AML-193 (cell line): Measurements from ENCODE around the gene CYLC2.

Experiments used
- DNase-seq, 2 experiments: peaks; one replicate each; lab custom pipeline; 2025; lab: John Stamatoyannopoulos, UW

Gene CYLC2

GRCh38 chr9:102995033-102995432 is at the start of gene CYLC2:
TSS of gene CYLC2 (plus strand) at chr9:102995333. CDS start at chr9:102995381, 48 bp downstream.
- no peak for DNase-seq

- no peak for DNase-seq
Measured at GRCh38 chr9:102950346-102950745, 44.8 kb upstream of the CYLC2 start.

- DNase-seq = no peak
Measured at GRCh38 chr9:102966999-102967398, 28.1 kb upstream of the CYLC2 start.

GRCh38 chr9:102967979-102968378 is 27.2 kb upstream of the CYLC2 start:
- no peak for DNase-seq

- no peak for DNase-seq
Measured at GRCh38 chr9:102972780-102973179, 22.4 kb upstream of the CYLC2 start.

- no peak for DNase-seq
Measured at GRCh38 chr9:102974530-102974929, 20.6 kb upstream of the CYLC2 start.

GRCh38 chr9:102975251-102975650 is 19.9 kb upstream of the CYLC2 start:
- no peak for DNase-seq

- no peak for DNase-seq
Measured at GRCh38 chr9:102985162-102985895, 9.8 kb upstream of the CYLC2 start.

GRCh38 chr9:102986425-102986824 is 8.7 kb upstream of the CYLC2 start:
- DNase-seq = no peak

- no peak for DNase-seq
Measured at GRCh38 chr9:103003689-103004088, 8.6 kb downstream of the CYLC2 start.

- DNase-seq = no peak
Measured at GRCh38 chr9:103014242-103014641, 19.1 kb downstream of the CYLC2 start.

GRCh38 chr9:103025796-103026195 is 30.7 kb downstream of the CYLC2 start:
- no peak for DNase-seq

GRCh38 chr9:103037508-103038477 is 42.7 kb downstream of the CYLC2 start:
- no peak for DNase-seq

GRCh38 chr9:103041961-103042360 is 46.8 kb downstream of the CYLC2 start:
- no peak for DNase-seq
